Peyer's patch (tissue), 4 donors: ENCODE data around the gene S100A10. TPM values are rescaled to one million over a fixed set of nuclear protein-coding genes. Genes with fewer than 3 reads are reported as not detected.

Source experiments
- DNase-seq, 3 donors: peaks; one replicate each; pipeline ENCODE4 v3.0.0-alpha.2; 2017 to 2019
- H3K27ac ChIP-seq, 4 donors: fragments of 200-600 bp; sonication (generic); one replicate each; pipeline ENCODE4 v1.5.1; 2016 to 2019
- H3K27me3 ChIP-seq, 2 donors: fragments of 200-600 bp; sonication (generic); one replicate each; pipeline ENCODE4 v1.5.1; 2019
- H3K36me3 ChIP-seq, 3 donors: fragments of 200-600 bp; sonication (generic); one replicate each; pipeline ENCODE4 v1.5.1; 2016 to 2019
- H3K4me1 ChIP-seq, 4 donors: fragments of 200-600 bp; sonication (generic); one replicate each; pipeline ENCODE4 v1.5.1; 2016 to 2019
- H3K4me3 ChIP-seq, 4 donors: fragments of 200-600 bp; sonication (generic); 1 replicate in 3 of 4; 2 replicates in 1 of 4; pipeline ENCODE4 v1.5.1; 2016 to 2019; ENCODE audit warnings: mild to moderate bottlenecking in 1 of 4
- H3K9me3 ChIP-seq, 4 donors: fragments of 200-600 bp; sonication (generic); one replicate each; pipeline ENCODE4 v1.5.1; 2016 to 2019; ENCODE audit warnings: mild to moderate bottlenecking in 1 of 4
- POLR2A ChIP-seq, 2 donors: fragments of 450-650 bp; IDR thresholded peaks; one replicate each; pipeline ENCODE4 v1.5.1; 2017; ENCODE audit warnings: antibody characterized with exemption in 2 of 2, mild to moderate bottlenecking in 2 of 2, moderate library complexity in 2 of 2
- total RNA-seq, 4 donors: library from RNA; depleted of rRNA; stranded (reverse); fragments of >200 nt; gene quantifications; one replicate each; pipeline ENCODE4 v1.1.0, GENCODE V29; 2016
- TF ChIP-seq, protein P1 (sequence below), 6 experiments: fragments of 450-650 bp in 4 of 6; fragments of 200-600 bp in 2 of 6; sonication (generic) in 1 of 6; IDR thresholded peaks; one replicate each; pipeline ENCODE4 v1.5.1; 2017 to 2019; ENCODE audit warnings: antibody characterized with exemption in 6 of 6, mild to moderate bottlenecking in 3 of 6, moderate library complexity in 1 of 6

The S100A10 gene
- total RNA-seq, 4 donors from 2014 or later = 90.0 to 223 (median 154) TPM

DNA sequence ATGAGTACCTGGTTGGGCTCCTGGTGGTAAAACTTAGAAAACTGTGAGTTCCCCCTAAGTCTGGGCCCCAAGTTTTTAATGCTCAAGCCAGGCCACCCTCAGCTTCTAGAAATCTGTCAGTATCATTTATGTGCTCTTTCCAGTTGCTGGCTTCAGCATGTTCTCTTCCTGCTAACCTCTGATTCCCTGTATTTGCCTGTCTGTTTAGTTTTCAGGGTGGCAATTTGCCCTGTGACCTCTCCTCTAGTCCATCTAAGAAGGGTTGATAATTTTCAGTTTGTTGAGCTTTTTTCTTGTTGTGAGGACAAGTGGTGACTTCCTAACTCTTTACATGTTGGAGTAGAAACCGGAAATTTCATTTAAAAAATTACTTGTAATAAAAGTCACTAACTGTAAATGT lies 16.0 kb upstream of the S100A10 start:
- H3K4me1 ChIP-seq = no peaks in the 10 kb centered on the region

DNA sequence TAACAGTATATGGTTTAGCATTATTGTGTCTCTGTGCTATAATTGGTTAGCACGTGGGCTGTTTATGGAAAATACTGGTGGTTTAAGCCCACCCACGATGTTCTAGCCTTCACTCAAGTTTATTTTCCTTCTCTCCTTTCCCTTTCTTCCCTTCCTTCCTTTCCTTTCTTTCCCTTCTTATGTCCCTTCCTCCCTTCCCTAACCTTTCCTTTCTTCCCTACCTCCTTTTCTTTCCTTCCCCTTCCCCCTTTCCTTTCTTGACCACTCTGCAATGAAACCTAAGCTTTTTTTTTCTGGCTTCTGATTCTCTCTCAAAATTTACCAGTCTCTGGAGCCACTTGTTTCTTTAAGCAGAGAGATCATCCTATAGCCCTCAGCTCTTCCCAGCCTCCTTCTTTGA lies 13.4 kb upstream of the S100A10 start:
- no peaks in the 10 kb centered on the region for H3K27me3 ChIP-seq
- no peak overlapping the region for H3K27ac ChIP-seq
- no peaks in the 10 kb centered on the region for H3K9me3 ChIP-seq
- no peaks in the 10 kb centered on the region for H3K36me3 ChIP-seq
- DNase-seq = no peak
- no peaks in the 10 kb centered on the region for H3K4me1 ChIP-seq
- no peak for TF ChIP-seq POLR2A (IDR thresholded peaks at IDR 0.05)
- TF ChIP-seq, protein P1, sequence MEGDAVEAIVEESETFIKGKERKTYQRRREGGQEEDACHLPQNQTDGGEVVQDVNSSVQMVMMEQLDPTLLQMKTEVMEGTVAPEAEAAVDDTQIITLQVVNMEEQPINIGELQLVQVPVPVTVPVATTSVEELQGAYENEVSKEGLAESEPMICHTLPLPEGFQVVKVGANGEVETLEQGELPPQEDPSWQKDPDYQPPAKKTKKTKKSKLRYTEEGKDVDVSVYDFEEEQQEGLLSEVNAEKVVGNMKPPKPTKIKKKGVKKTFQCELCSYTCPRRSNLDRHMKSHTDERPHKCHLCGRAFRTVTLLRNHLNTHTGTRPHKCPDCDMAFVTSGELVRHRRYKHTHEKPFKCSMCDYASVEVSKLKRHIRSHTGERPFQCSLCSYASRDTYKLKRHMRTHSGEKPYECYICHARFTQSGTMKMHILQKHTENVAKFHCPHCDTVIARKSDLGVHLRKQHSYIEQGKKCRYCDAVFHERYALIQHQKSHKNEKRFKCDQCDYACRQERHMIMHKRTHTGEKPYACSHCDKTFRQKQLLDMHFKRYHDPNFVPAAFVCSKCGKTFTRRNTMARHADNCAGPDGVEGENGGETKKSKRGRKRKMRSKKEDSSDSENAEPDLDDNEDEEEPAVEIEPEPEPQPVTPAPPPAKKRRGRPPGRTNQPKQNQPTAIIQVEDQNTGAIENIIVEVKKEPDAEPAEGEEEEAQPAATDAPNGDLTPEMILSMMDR (IDR thresholded peaks at IDR 0.05) = no peak
- H3K4me3 ChIP-seq = no peak overlapping the region

More for the DNA sequence above, 16.0 kb upstream of the S100A10 start:
- H3K36me3 ChIP-seq = no peaks in the 10 kb centered on the region
- H3K27me3 ChIP-seq = no peaks in the 10 kb centered on the region
- TF ChIP-seq, protein P1 (IDR thresholded peaks at IDR 0.05) = no peak
- no peak for TF ChIP-seq POLR2A (IDR thresholded peaks at IDR 0.05)
- H3K9me3 ChIP-seq = no peaks in the 10 kb centered on the region
- no peak for DNase-seq
- no peak overlapping the region for H3K4me3 ChIP-seq
- H3K27ac ChIP-seq = no peak overlapping the region

DNA sequence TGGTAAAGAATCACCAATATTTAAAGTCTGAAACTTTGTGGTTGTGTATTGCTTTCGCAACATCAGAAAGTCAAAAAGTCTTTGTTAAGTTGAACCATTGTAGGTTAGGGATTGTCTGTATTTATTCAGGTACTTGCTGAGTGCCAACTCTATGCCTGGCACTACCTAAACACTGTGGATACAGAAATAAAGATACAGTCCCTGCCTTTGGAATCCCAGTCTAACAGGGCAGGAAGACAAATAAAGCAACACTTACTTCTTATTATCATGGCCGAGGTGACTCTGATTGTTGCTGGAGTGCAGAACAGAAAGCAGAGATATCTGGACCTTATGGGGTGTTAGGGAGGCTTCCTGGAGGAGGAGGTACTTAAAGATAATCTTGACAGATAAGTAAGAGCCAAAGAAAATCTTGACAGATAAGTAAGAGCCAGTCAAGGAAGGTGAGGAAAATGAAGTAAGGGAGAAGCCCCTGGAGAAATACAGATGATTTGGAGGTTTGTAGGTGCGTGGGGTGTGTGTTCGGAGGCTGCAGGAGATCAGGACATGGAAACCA lies 11.8 kb upstream of the S100A10 start:
- Histone ChIP-seq H3K4me3 (no peak overlapping the region), H3K36me3 (no peaks in the 10 kb centered on the region), H3K9me3 (no peaks in the 10 kb centered on the region), H3K27me3 (no peaks in the 10 kb centered on the region), H3K27ac (no peak overlapping the region), H3K4me1 (no peaks in the 10 kb centered on the region)
- DNase-seq = no peak
- TF ChIP-seq, protein P1 (IDR thresholded peaks at IDR 0.05) = no peak
- TF ChIP-seq POLR2A (IDR thresholded peaks at IDR 0.05) = no peak

DNA sequence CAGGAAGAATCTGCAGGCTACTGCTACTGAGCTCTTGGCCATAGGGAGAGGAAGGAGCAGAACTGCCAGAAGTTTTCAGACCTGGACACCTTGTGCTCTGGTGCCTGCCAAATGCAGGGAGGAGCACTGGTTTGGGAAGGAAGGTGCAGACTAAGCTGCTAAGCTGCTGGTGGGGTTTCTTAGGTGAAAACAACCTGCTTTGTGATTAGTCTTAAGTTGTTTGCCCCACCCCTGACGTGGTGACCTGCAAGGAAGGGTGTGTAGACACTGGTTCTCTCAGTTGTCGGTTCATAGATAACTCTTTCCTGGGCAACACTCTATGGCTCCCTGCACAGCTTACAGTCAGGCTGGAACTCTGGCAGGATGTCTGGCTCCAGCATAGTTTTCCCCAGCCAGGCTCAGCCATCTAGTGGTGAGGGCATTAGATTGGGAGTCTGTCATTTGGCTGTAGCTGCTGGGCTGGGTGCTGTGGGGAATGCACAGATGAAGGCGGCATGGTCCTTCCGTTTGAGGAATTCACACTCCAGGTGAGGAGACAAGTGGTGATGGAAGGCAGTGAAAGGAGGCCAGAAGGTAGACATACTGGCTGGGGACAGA lies 10.3 kb upstream of the S100A10 start:
- H3K27me3 ChIP-seq = no peaks in the 10 kb centered on the region
- no peak for DNase-seq
- no peaks in the 10 kb centered on the region for H3K9me3 ChIP-seq

DNA sequence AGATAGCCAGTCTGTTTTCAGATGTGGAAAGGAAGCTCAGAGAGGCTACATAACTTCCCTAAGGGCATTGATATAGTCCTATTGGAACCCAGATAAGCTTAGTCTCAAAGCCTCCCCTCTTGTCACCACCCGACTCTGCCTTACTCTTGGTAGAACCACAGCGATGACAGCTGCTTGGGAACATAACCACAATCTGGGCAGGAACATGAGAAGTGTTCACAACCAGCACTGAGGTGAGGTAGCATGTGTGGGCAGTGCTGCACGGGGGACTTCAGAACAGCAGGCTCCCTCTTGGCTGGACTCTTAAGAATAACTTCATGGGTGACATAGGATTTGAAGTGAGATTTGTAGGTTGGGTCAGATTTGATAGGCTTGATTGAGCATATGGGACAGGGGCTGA lies 9.3 kb upstream of the S100A10 start:
- TF ChIP-seq, protein P1 (IDR thresholded peaks at IDR 0.05) = no peak
- TF ChIP-seq POLR2A (IDR thresholded peaks at IDR 0.05) = no peak
- Histone ChIP-seq H3K4me1 (no peaks in the 10 kb centered on the region), H3K9me3 (no peaks in the 10 kb centered on the region), H3K27me3 (no peaks in the 10 kb centered on the region), H3K4me3 (no peak overlapping the region), H3K27ac (no peak overlapping the region), H3K36me3 (no peaks in the 10 kb centered on the region)
- DNase-seq = no peak

More for the DNA sequence above, 10.3 kb upstream of the S100A10 start:
- TF ChIP-seq, protein P1 (IDR thresholded peaks at IDR 0.05) = no peak
- no peak for TF ChIP-seq POLR2A (IDR thresholded peaks at IDR 0.05)
- Histone ChIP-seq H3K4me3 (no peak overlapping the region), H3K27ac (no peak overlapping the region), H3K4me1 (no peaks in the 10 kb centered on the region), H3K36me3 (no peaks in the 10 kb centered on the region)
